ENCODE results near the gene IGSF22.

IGSF22 gene

GRCh38 chr11:18757811-18758210, 31.8 kb upstream of the IGSF22 start:
- TF ChIP-seq POLR2A (IDR thresholded peaks at IDR 0.05; ENCODE audit: low read length) (no peak), GATA1 (IDR thresholded peaks at IDR 0.05; ENCODE audit: low read depth, low read length) (no peak)
- DNase-seq, result no peak

GRCh38 chr11:18756889-18757288, 30.9 kb upstream of the IGSF22 start:
- no peak for DNase-seq
- no peak for TF ChIP-seq POLR2A (IDR thresholded peaks at IDR 0.05; ENCODE audit: low read length)
- TF ChIP-seq GATA1 (IDR thresholded peaks at IDR 0.05; ENCODE audit: low read depth, low read length), result no peak

GRCh38 chr11:18754308-18754707, 28.3 kb upstream of the IGSF22 start:
- TF ChIP-seq GATA1 (IDR thresholded peaks at IDR 0.05; ENCODE audit: low read depth, low read length), result no peak
- no peak for TF ChIP-seq POLR2A (IDR thresholded peaks at IDR 0.05; ENCODE audit: low read length)
- no peak for DNase-seq

GRCh38 chr11:18752502-18752901, 26.5 kb upstream of the IGSF22 start:
- no peak for DNase-seq
- no peak for TF ChIP-seq GATA1 (IDR thresholded peaks at IDR 0.05; ENCODE audit: low read depth, low read length)
- TF ChIP-seq POLR2A (IDR thresholded peaks at IDR 0.05; ENCODE audit: low read length), result no peak

- no peak for DNase-seq
- TF ChIP-seq POLR2A (IDR thresholded peaks at IDR 0.05; ENCODE audit: low read length) (no peak), GATA1 (IDR thresholded peaks at IDR 0.05; ENCODE audit: low read depth, low read length) (no peak)
Observed at GRCh38 chr11:18750944-18751343, 25.0 kb upstream of the IGSF22 start.

GRCh38 chr11:18749681-18750319, 23.8 kb upstream of the IGSF22 start:
- TF ChIP-seq GATA1 (IDR thresholded peaks at IDR 0.05; ENCODE audit: low read depth, low read length) (no peak), POLR2A (IDR thresholded peaks at IDR 0.05; ENCODE audit: low read length) (no peak)
- no peak for DNase-seq

- TF ChIP-seq POLR2A (IDR thresholded peaks at IDR 0.05; ENCODE audit: low read length), result no peak
- no peak for TF ChIP-seq GATA1 (IDR thresholded peaks at IDR 0.05; ENCODE audit: low read depth, low read length)
- no peak for DNase-seq
Observed at GRCh38 chr11:18748766-18749365, 22.9 kb upstream of the IGSF22 start.

- TF ChIP-seq POLR2A (IDR thresholded peaks at IDR 0.05; ENCODE audit: low read length), result no peak
- no peak for TF ChIP-seq GATA1 (IDR thresholded peaks at IDR 0.05; ENCODE audit: low read depth, low read length)
- DNase-seq, result no peak
Observed at GRCh38 chr11:18745251-18745650, 19.3 kb upstream of the IGSF22 start.

GRCh38 chr11:18743900-18744514, 18.0 kb upstream of the IGSF22 start:
- DNase-seq, result no peak
- TF ChIP-seq GATA1 (IDR thresholded peaks at IDR 0.05; ENCODE audit: low read depth, low read length) (no peak), POLR2A (IDR thresholded peaks at IDR 0.05; ENCODE audit: low read length) (no peak)

GRCh38 chr11:18743365-18743764, 17.4 kb upstream of the IGSF22 start:
- no peak for DNase-seq
- TF ChIP-seq GATA1 (IDR thresholded peaks at IDR 0.05; ENCODE audit: low read depth, low read length) (no peak), POLR2A (IDR thresholded peaks at IDR 0.05; ENCODE audit: low read length) (no peak)

- no peak for DNase-seq
- TF ChIP-seq POLR2A (IDR thresholded peaks at IDR 0.05; ENCODE audit: low read length) (no peak), GATA1 (IDR thresholded peaks at IDR 0.05; ENCODE audit: low read depth, low read length) (no peak)
Observed at GRCh38 chr11:18741783-18742182, 15.8 kb upstream of the IGSF22 start.

- no peak for TF ChIP-seq POLR2A (IDR thresholded peaks at IDR 0.05; ENCODE audit: low read length)
- no peak for DNase-seq
Observed at GRCh38 chr11:18739685-18740084, 13.7 kb upstream of the IGSF22 start.

- TF ChIP-seq GATA1 (IDR thresholded peaks at IDR 0.05; ENCODE audit: low read depth, low read length) (no peak), POLR2A (IDR thresholded peaks at IDR 0.05; ENCODE audit: low read length) (no peak)
- DNase-seq, result no peak
Observed at GRCh38 chr11:18737642-18738041, 11.7 kb upstream of the IGSF22 start.

- no peak for DNase-seq
- TF ChIP-seq POLR2A (IDR thresholded peaks at IDR 0.05; ENCODE audit: low read length), result no peak
- no peak for TF ChIP-seq GATA1 (IDR thresholded peaks at IDR 0.05; ENCODE audit: low read depth, low read length)
Observed at GRCh38 chr11:18736590-18737148, 10.7 kb upstream of the IGSF22 start.

GRCh38 chr11:18733202-18733601, 7.2 kb upstream of the IGSF22 start:
- TF ChIP-seq POLR2A (IDR thresholded peaks at IDR 0.05; ENCODE audit: low read length) (no peak), GATA1 (IDR thresholded peaks at IDR 0.05; ENCODE audit: low read depth, low read length) (no peak)
- DNase-seq, result no peak

Measured in erythroblast (primary cell).